BJ (cell line): ENCODE results near the gene QRFP. TPM values are rescaled to one million over a fixed set of nuclear protein-coding genes. Genes with fewer than 3 reads are reported as not detected.

Source experiments
- CTCF ChIA-PET: fragments of 350-600 bp; formaldehyde crosslinking; extraction: SDS; loops from one replicate; lab custom pipeline; 2021; ENCODE audit warnings: antibody characterized with exemption, inconsistent platforms; lab: Yijun Ruan, JAX
- POLR2A ChIA-PET: fragments of 300-600 bp; sonication (Branson Sonifier 250); formaldehyde crosslinking; extraction: SDS; loops from one replicate; lab custom pipeline; 2021; ENCODE audit warnings: antibody characterized with exemption; lab: Charles Lee
- DNase-seq: peaks from one replicate; pipeline ENCODE4 v3.0.0-alpha.2; 2011; ENCODE audit warnings: low read depth
- H3K27me3 ChIP-seq: 2 replicates; pipeline ENCODE4 v1.6.0; 2011; ENCODE audit warnings: low read length; ENCODE audit not compliant: control insufficient read depth, insufficient read depth
- H3K36me3 ChIP-seq: 2 replicates; pipeline ENCODE4 v1.5.1; 2011; ENCODE audit warnings: low read length; ENCODE audit not compliant: control insufficient read depth, insufficient read depth
- H3K4me3 ChIP-seq: 2 replicates; pipeline ENCODE4 v1.5.1; 2011; ENCODE audit warnings: low read depth, mild to moderate bottlenecking, control low read depth, low read length
- polyA plus RNA-seq: library from polyadenylated mRNA; depleted of rRNA; stranded (reverse); fragments of >200 nt; gene quantifications from 2 replicates; pipeline ENCODE4 v1.2.3, GENCODE V29; 2011
- TF ChIP-seq, protein P1 (sequence below): IDR thresholded peaks from 2 replicates; pipeline ENCODE4 v1.5.1; 2011; ENCODE audit warnings: low read depth, mild to moderate bottlenecking, control low read depth, inconsistent platforms, low read length, moderate library complexity; ENCODE audit not compliant: insufficient read depth

Gene QRFP
- polyA plus RNA-seq, 1 experiment: not detected

DNA sequence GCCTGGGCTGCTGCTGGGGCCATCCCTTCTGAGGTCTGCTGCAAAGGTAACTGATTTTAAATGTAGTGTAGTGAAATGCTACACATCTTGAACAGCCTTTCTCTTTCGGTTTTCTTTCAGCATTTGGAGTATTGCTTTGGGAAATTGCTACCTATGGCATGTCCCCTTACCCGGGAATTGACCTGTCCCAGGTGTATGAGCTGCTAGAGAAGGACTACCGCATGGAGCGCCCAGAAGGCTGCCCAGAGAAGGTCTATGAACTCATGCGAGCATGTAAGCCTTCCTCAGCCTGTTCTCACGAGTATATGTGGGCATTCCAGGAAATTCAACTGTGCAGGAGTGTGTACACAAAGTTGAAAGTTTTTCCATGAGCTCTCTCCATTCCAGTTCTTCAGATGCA, 18.3 kb downstream of the QRFP start:
- POLR2A ChIA-PET: interaction anchor here (0.6 kb wide), 1 partner anchor 190 kb away, joined by 9 read pairs; no protein-coding TSS in a partner anchor
- Histone ChIP-seq H3K36me3 (peaks cover 44% of the 10 kb centered on the region), H3K27me3 (no peaks in the 10 kb centered on the region), H3K4me3 (no peak overlapping the region)
- DNase-seq: no peak
- TF ChIP-seq, protein P1, sequence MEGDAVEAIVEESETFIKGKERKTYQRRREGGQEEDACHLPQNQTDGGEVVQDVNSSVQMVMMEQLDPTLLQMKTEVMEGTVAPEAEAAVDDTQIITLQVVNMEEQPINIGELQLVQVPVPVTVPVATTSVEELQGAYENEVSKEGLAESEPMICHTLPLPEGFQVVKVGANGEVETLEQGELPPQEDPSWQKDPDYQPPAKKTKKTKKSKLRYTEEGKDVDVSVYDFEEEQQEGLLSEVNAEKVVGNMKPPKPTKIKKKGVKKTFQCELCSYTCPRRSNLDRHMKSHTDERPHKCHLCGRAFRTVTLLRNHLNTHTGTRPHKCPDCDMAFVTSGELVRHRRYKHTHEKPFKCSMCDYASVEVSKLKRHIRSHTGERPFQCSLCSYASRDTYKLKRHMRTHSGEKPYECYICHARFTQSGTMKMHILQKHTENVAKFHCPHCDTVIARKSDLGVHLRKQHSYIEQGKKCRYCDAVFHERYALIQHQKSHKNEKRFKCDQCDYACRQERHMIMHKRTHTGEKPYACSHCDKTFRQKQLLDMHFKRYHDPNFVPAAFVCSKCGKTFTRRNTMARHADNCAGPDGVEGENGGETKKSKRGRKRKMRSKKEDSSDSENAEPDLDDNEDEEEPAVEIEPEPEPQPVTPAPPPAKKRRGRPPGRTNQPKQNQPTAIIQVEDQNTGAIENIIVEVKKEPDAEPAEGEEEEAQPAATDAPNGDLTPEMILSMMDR: no peak
- CTCF ChIA-PET: interaction anchor here (0.8 to 4.4 kb wide), 3 partner anchors 12 to 179 kb away, joined by 3 to 19 read pairs (median 3); no protein-coding TSS in a partner anchor

DNA sequence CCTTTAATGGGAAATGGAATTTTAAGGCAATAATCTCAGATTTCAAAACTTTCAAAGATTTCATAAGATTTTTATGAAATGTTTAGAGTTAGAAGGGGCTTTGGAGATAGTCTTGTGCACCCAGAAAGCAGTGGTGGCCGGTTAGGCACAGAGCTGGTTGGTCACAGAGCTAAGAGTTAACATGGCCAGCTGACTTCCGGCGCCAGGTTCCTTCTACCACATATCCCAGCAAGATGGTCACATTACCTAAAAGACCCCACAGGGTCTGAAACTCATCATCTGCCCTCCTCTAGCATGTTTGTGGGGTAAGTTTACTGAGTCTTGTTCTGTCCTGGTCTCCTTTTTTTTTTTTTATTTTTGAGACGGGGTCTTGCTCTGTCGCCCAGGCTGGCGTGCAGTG, 19.3 kb downstream of the QRFP start:
- H3K36me3 ChIP-seq: peaks cover 51% of the 10 kb centered on the region
- H3K27me3 ChIP-seq: no peaks in the 10 kb centered on the region
- H3K4me3 ChIP-seq: no peak overlapping the region
- ChIA-PET CTCF (interaction anchor here (0.8 to 4.4 kb wide), 4 partner anchors 11 to 172 kb away, joined by 3 to 19 read pairs (median 4); no protein-coding TSS in a partner anchor), POLR2A (no interaction called here)
- TF ChIP-seq, protein P1: no peak
- DNase-seq: no peak

- no peak for DNase-seq
- Histone ChIP-seq H3K4me3 (no peak overlapping the region), H3K27me3 (no peaks in the 10 kb centered on the region), H3K36me3 (peaks cover 43% of the 10 kb centered on the region)
- ChIA-PET POLR2A (no interaction called here), CTCF (no interaction called here)
- TF ChIP-seq, protein P1: no peak
These were observed 21.8 kb downstream of the QRFP start for GRCh38 chr9:130874783-130875182.

- Histone ChIP-seq H3K36me3 (peaks cover 40% of the 10 kb centered on the region), H3K4me3 (no peak overlapping the region), H3K27me3 (no peaks in the 10 kb centered on the region)
- ChIA-PET POLR2A (no interaction called here), CTCF (no interaction called here)
- DNase-seq: no peak
- TF ChIP-seq, protein P1: no peak
These were observed 22.6 kb downstream of the QRFP start for GRCh38 chr9:130873966-130874365.

DNA sequence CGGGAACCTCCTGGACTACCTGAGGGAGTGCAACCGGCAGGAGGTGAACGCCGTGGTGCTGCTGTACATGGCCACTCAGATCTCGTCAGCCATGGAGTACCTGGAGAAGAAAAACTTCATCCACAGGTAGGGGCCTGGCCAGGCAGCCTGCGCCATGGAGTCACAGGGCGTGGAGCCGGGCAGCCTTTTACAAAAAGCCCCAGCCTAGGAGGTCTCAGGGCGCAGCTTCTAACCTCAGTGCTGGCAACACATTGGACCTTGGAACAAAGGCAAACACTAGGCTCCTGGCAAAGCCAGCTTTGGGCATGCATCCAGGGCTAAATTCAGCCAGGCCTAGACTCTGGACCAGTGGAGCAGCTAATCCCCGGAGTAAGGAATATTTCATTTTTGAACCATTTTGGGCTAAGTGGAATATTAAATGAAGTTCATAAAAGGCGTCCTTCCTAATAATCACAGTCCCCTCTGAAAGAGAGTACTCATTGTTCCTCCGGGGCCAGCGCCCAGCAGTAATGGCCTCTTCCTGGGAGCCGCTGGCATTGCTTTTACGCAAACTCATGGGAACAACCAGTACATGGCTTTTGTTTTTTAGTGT, 23.6 kb downstream of the QRFP start:
- CTCF ChIA-PET: no interaction called here
- POLR2A ChIA-PET: no interaction called here
- TF ChIP-seq, protein P1: no peak
- Histone ChIP-seq H3K36me3 (peaks cover 35% of the 10 kb centered on the region), H3K4me3 (no peak overlapping the region), H3K27me3 (no peaks in the 10 kb centered on the region)
- no peak for DNase-seq
